HG02981 (cell line): Measurements from ENCODE around the gene ACTL8.

Experiments
- ATAC-seq: cut with Tn5 transposase; IDR thresholded peaks from one replicate; pipeline ENCODE4 v1.9.1; 2021; ENCODE audit warnings: mild to moderate bottlenecking, moderate library complexity; ENCODE audit not compliant: unreplicated experiment

The ACTL8 gene

GRCh38 chr1:17799642-17800041 is 44.5 kb downstream of the ACTL8 start:
- no peak for ATAC-seq

GRCh38 chr1:17802164-17802563 is 47.0 kb downstream of the ACTL8 start:
- no peak for ATAC-seq

DNA sequence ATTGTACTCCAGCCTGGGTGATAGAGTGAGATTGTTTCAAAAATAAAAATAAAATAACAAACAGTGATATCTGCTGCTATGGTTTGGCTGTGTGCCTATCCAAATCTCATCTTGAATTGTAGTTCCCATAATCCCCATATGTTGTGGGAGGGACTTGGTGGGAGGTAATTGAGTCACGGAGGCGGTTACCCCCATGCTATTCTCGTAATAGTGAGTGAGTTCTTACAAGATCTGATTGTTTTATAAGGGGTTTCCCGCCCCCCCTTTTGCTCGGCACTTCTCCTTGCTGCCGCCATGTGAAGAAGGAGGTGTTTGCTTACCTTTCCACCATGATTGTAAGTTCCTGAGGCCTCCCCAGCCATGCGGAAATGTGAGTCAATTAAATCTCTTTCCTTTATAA is 47.8 kb downstream of the ACTL8 start:
- no peak for ATAC-seq

DNA sequence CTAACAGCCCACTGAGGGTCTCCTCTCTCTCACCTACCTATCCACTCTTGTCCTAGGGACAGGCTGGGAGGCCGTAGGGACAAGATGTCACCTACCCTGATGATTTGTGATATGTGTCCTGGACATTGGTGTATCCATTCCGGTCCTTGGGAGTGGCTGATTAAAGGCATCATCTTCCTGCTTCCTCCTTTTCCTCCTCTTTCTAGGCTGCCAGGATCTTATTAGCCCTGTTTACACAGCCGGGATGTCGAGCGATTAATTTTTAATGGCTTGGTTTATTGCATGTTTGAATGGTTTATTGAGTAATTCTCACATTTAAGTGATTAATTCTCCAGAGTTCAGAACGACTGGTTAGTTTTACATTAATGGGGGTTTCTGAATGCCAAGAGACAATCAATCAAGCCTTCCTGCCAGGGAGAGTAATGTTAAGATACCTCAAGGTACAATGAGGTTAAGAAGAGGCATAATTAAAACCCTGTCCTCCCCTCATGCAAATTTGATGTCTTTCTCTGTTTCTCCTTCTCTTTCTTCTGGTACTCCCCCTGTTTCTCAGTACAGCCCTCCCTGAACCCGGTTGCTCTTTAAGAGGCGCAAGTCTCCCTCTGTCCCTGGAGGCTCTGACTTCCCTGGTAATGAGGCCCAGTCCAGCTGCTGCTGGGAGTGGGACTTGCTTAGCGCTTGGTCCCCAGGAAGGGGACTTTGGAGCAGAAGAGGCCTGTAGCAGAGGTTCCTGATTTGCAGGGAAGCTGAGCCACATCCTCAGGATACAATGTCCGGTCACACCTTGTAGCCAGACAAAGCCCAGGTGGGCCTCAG is 50.9 kb downstream of the ACTL8 start:
- ATAC-seq = no peak

GRCh38 chr1:17808816-17809215 is 53.7 kb downstream of the ACTL8 start:
- no peak for ATAC-seq

DNA sequence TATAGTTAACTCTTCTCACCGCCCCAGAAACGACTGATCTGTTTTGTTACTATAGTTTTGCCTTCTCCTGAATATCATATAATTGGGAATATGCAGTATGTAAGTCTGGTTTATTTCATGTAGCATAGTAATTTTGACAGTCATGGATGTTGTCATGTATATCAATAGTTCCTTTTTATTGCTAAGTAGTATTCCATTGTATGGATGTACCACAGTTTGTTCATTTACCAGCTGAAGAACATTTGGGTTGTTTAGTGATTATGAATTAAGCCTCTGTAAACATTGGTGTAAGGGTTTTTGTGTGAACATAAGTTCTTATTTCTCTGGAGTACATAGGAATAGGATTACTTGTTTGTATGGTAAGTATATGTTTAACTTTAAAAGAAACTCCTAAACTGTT is 55.5 kb downstream of the ACTL8 start:
- no peak for ATAC-seq

- no peak for ATAC-seq
Measured at GRCh38 chr1:17816511-17816910, 61.4 kb downstream of the ACTL8 start.

DNA sequence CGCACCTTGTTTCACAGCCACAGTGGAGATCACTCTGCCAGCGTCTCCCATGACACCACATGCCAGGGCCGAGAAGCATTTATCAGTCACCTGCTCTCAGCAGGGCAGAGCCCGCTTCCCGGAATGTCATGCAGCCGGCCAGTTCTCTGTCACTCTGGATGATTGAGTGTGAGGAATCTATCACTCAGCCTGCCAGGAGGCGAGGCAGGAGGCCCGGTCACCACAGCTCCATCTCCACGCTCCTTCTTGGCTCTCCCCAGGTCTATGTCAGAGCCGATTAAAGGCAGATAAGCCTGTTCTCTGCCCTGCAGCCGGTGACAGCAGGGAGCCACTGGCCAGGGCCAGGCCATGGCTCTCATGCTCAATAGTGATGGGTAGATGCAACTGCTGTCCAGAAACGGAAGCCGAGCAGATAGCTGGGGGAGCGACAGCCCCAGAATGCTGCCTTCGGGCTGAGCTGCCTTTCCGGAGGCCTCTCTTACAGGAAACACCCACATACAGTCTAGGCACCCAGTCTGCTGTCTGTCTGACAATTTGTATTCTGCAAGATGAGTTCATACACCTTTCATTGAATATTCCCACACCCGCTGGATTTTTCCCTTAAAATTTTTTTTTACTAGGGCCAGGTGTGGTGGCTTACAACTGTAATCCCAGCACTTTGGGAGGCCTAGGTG is 64.1 kb downstream of the ACTL8 start:
- no peak for ATAC-seq

GRCh38 chr1:17820198-17820597 is 65.1 kb downstream of the ACTL8 start:
- ATAC-seq = no peak

DNA sequence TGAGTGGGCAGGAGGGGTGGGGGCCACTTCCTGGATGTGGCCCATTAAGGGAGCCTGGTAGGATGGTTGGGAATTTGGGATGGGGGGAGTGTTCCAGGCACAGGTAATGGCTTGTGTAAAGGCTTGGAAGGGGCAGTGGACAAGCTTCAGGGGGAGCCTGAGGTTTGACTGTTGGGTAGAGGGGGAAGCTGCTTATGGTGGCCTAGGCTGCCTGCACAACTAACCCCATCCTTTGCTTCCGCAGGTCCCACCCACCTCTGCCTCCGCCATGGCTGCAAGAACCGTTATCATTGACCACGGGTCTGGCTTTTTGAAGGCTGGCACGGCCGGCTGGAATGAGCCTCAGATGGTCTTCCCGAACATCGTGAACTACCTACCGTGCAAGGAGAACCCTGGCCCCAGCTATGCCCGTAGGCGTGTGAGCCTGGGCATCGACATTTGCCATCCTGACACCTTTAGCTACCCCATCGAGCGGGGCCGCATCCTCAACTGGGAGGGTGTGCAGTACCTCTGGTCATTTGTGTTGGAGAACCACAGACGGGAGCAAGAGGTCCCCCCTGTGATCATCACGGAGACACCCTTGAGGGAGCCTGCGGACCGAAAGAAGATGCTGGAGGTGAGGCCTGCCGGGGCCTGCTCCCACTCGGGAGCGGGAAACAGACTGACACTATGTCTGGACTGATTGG is 67.8 kb downstream of the ACTL8 start:
- no peak for ATAC-seq

- no peak for ATAC-seq
Measured at GRCh38 chr1:17825273-17826164, 70.4 kb downstream of the ACTL8 start.

DNA sequence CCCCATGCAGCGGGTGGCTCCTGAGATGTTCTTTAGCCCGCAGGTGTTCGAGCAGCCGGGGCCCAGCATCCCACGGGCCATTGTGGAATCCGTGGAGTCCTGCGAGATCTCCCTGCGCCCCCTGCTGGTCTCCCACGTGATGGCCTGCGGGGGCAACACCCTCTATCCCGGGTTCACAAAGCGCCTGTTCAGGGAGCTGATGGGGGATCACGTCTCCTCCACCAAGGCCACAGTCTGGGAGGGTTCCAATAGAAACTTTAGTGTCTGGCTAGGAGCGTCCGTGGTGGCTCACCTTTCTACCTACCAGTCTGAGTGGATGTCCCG is 71.0 kb downstream of the ACTL8 start:
- ATAC-seq = no peak

- no peak for ATAC-seq
Measured at GRCh38 chr1:17828991-17829390, 73.9 kb downstream of the ACTL8 start.

DNA sequence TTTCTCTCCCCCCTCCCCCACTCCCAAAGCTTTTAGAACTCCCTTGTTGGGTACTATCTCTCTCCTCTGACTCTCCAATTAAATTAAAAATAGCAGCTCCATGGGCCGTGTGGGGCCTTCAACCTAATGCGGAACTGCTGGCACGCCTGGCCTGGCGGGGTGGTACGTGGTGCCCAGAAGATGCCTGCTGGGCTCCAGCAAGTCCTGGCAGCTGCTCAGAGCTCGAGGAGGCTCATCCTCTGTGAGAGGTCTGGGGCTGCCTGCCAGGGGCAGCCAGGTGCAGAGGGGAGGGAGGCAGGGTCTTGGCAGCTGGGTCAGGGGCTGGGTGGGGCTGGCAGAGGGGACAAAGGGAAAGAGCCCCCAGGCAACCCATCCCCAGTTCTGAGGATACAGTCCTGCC is 74.4 kb downstream of the ACTL8 start:
- ATAC-seq = no peak

GRCh38 chr1:17831597-17831996 is 76.5 kb downstream of the ACTL8 start:
- ATAC-seq = no peak

DNA sequence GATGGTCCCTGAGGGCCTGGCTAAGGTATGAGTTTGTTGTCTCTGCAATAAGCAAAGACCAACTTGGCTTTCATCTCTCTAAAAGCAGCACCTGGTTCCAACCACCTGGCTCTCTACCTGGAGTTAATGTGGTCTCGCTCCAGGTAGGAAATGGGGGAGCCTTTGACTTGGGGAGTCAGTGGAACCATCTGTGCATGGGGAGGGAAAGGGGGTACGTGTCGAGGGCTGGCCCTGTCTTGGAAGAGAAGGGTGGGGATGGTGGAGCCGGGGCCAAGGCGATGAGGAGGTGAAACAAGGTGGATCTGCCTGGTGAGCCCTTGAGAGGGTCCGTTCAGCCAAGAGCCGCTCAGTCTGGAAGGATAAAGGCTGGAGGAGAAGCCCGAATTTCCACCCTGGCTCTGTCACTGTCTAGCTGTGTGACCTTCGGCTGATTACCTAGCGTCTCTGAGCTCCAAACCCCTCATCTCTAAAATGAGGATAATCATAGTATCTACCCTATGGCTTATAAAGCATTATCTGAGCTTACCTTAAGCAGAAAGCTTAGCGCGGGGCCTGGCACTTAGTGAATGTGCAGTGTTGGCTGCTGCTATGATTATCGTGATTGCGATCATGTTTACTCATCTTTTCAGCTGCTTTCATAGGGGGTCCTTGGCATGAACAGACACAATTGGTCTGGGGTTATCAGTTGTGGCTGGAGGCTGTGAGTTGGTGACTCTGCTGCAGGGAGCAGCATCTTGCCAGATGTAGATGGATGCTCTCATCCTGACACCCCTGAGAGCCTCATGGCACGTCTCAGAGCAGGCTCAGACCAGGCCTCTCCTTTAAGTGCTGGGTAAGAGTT is 78.7 kb downstream of the ACTL8 start:
- no peak for ATAC-seq

DNA sequence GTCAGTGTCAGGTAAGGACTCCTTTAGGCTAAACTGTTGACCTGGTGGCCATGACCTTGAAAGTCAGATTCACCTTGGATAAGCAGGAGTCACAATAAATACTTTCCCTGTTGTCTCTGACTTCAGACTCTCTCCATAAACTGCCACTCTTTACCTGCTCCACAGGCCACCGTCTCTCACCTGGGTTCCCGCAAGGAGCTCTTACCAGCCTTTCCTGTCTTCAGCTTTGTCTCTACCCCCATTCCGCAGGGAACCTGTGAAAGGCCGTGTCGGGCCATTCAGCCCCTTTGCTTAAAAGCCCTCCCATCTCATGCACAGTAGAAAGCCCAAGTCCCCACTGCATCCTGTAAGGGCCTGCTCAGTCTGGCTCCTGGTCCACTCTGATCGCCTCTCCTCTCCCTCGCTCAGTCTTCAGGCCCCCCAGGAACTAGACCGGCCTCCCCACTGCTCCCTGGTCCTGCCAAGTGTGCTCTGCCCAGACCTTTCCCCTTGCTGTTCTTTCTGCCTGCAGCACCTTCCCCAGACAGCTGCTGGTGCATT is 79.5 kb downstream of the ACTL8 start:
- ATAC-seq = no peak

DNA sequence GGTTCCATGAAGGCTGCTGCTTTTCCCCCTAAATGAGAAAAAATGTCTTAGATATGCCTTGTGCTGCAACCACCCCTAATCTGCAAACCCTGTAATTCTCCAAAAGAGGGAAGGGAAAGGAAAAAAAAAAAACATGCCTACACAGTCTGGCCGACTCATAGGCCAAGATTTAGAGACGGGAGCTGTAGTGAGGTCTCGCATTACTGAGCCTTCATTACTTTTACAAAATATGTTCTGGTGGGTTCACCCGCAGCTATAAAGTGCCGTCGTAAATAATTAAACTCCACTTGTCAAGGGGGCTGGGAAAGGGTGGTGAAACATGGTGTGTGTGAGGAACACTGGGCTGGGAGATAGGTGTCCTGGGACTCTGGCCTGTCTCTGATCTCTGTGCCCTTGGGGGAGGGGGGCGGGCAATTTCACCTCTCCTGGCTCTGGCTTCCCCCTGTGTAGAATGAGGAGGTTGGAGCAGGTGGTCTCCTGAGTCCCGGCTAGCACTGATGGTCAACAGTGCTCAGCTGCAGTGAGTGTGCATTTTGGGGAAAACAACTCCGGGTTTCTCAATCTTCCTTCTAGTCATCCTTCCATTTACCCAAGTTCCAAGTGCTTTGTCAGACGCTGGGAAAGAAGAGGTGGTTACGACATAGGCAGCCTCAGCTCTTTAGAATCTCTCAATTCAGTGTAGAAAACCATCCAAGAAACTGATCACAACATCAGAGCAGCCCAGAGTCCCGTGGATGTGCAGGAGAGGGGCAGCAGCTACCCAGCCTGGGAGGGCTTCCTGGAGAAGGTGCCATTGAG is 82.3 kb downstream of the ACTL8 start:
- no peak for ATAC-seq

DNA sequence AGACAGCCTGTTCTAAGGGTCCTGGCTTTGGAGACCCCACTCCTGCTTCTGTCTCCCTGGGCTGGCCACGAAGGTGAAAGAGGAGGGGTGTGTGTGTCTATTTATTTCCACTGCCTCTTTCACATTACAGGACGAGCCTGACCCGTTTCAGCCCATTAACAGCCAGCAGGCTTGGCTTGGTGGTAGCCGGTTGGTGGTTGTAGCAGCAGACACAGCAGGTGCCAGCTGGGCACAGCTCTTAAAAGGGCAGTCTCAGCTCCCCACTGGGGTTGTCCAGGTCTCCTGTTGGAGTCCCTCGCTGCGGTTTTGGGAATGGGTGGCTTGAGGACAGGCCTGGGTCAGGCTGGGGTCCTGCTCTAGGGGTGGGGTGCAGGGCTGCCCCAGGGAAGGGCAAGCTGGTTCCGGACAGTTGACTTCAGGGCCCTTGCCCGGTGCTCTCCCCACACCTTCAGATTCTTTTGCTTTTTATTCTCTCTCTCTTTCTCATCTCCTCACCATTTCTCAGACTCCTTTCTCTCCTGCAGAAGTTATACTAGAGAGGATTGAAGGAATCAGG is 84.6 kb downstream of the ACTL8 start:
- no peak for ATAC-seq
